PC-3 (cell line): ENCODE results near the gene DNAH17.

Experiments used
- CTCF ChIP-seq: fragments of 300-600 bp; sonication (generic); conservative IDR thresholded peaks from 2 replicates; pipeline ENCODE4 v1.5.1; 2017; ENCODE audit warnings: antibody characterized with exemption, low read depth, mild to moderate bottlenecking, low read length
- EZH2 ChIP-seq: fragments of 300-600 bp; sonication (generic); IDR thresholded peaks from one replicate; pipeline ENCODE4 v1.6.1; 2017; ENCODE audit warnings: antibody characterized with exemption, mild to moderate bottlenecking, low read length; ENCODE audit not compliant: unreplicated experiment
- EZH2phosphoT487 ChIP-seq: fragments of 300-600 bp; sonication (generic); IDR thresholded peaks from 2 replicates; pipeline ENCODE4 v1.6.1; 2018; ENCODE audit warnings: mild to moderate bottlenecking, antibody characterized with exemption, low read length, borderline replicate concordance

GRCh38 chr17:78608804-78609186, 31.6 kb upstream of the DNAH17 start:
- TF ChIP-seq EZH2 (no peak), CTCF (no peak), EZH2phosphoT487 (no peak)
